GM12878 (cell line): Measurements from ENCODE around the gene RNF121. TPM values are rescaled to one million over a fixed set of nuclear protein-coding genes. Genes with fewer than 3 reads are reported as not detected.
"Not testable (repeated sequence)": the region's sequence is repeated elsewhere in the genome, so short reads cannot be mapped to it uniquely, and the experiment has no call there.

Experiments used
- ATAC-seq: fragments of 200-7000 bp; cut with Tn5 transposase; 3 replicates; pipeline ENCODE4 v1.9.1; 2020; ENCODE audit warnings: mild to moderate bottlenecking, moderate library complexity
- BruUV-seq: library from RNA; stranded (reverse); fragments of 400-500 nt; replicated peaks from 2 replicates; lab custom pipeline; 2021; lab: Mats Ljungman, UMichigan
- CTCF ChIA-PET: fragments of 300-600 bp; sonication (Branson Sonifier 250); formaldehyde crosslinking; extraction: SDS; loops from one replicate; lab custom pipeline; 2021; ENCODE audit warnings: inconsistent platforms; lab: Yijun Ruan, JAX
- POLR2A ChIA-PET: fragments of 350-600 bp; formaldehyde crosslinking; extraction: SDS; loops from one replicate; lab custom pipeline; 2021; ENCODE audit warnings: inconsistent platforms; lab: Charles Lee
- RAD21 ChIA-PET: fragments of 300-600 bp; sonication (Branson Sonifier 250); formaldehyde crosslinking; loops from one replicate; lab custom pipeline; 2023; ENCODE audit warnings: antibody characterized with exemption; ENCODE audit not compliant: unreplicated experiment; lab: Charles Lee
- SMC1A ChIA-PET: fragments of 300-600 bp; sonication (Branson Sonifier 250); formaldehyde crosslinking; loops from one replicate; lab custom pipeline; 2023; ENCODE audit not compliant: unreplicated experiment, uncharacterized antibody; lab: Charles Lee
- DNase-seq: peaks from one replicate; pipeline ENCODE4 v3.0.0-alpha.2; 2011; ENCODE audit warnings: low read depth, low spot score
- FAIRE-seq: peaks from 3 replicates; lab custom pipeline; 2011; peaks lifted over from hg19 to GRCh38; lab: Jason Lieb, UNC
- H2AFZ ChIP-seq: 2 replicates; pipeline ENCODE4 v1.6.0; 2011; ENCODE audit warnings: low read depth, low read length, control low read depth; ENCODE audit not compliant: control insufficient read depth
- H3K27ac ChIP-seq: 2 replicates; pipeline ENCODE4 v1.5.1; 2011; ENCODE audit warnings: control low read depth; ENCODE audit not compliant: control insufficient read depth, insufficient read depth
- H3K27me3 ChIP-seq, 2 experiments: replicated peaks in 1 of 2; 2 replicates each; pipeline versions ENCODE4 v1.6.0 to v1.6.1; 2011; ENCODE audit warnings: low read length in 1 of 2; ENCODE audit not compliant: control insufficient read depth in 2 of 2, insufficient read depth in 2 of 2
- H3K36me3 ChIP-seq, 2 experiments: 2 replicates each; pipeline ENCODE4 v1.5.1; 2011; ENCODE audit warnings: low read length in 1 of 2; ENCODE audit not compliant: control insufficient read depth in 2 of 2, insufficient read depth in 2 of 2
- H3K4me1 ChIP-seq: 2 replicates; pipeline ENCODE4 v1.6.1; 2011; ENCODE audit warnings: mild to moderate bottlenecking, low read length, moderate library complexity, mixed read lengths; ENCODE audit not compliant: control insufficient read depth, insufficient read depth
- H3K4me2 ChIP-seq: 2 replicates; pipeline ENCODE4 v1.6.0; 2011; ENCODE audit warnings: control low read depth; ENCODE audit not compliant: control insufficient read depth, insufficient read depth
- H3K4me3 ChIP-seq: fragments of 200-600 bp; sonication (generic); 2 replicates; pipeline ENCODE4 v1.5.1; 2016
- H3K79me2 ChIP-seq: 2 replicates; pipeline ENCODE4 v1.6.0; 2011; ENCODE audit warnings: low read length; ENCODE audit not compliant: control insufficient read depth, insufficient read depth
- H3K9ac ChIP-seq: 2 replicates; pipeline ENCODE4 v1.8.0; 2011; ENCODE audit warnings: low read length, control low read depth, mixed read lengths; ENCODE audit not compliant: control insufficient read depth, insufficient read depth
- H3K9me3 ChIP-seq: replicated peaks from 3 replicates; pipeline ENCODE4 v1.5.1; 2011; ENCODE audit warnings: mild to moderate bottlenecking, low read length; ENCODE audit not compliant: control insufficient read depth, insufficient read depth
- H4K20me1 ChIP-seq: 2 replicates; pipeline ENCODE4 v1.6.0; 2011; ENCODE audit not compliant: control insufficient read depth, insufficient read depth
- WGBS: methylation state at CpG from one replicate; pipeline ENCODE4 v1.1.6; 2016; ENCODE audit warnings: low lambda C conversion rate; ENCODE audit not compliant: insufficient replicate concordance, insufficient coverage; ENCODE audit errors: missing lambda C conversion rate; 5-methylcytosine and 5-hydroxymethylcytosine counted together
- in situ Hi-C: fragments of 300-500 bp; cut with MboI; formaldehyde crosslinking; loops from 9 replicates; pipeline ENCODE4 v1.14.3; 2018; ENCODE audit warnings: mixed read lengths
- intact Hi-C: fragments of 100-400 bp; cut with micrococcal nuclease; formaldehyde crosslinking; loops from one replicate; pipeline ENCODE4 v1.14.2; 2022; ENCODE audit not compliant: unreplicated experiment
- polyA plus RNA-seq, 11 experiments: library from polyadenylated mRNA; depleted of rRNA in 4 of 11; unstranded in 6 of 11; stranded (reverse) in 5 of 11; fragments of >200 nt; fragmentation: Nextera tagmentation in 4 of 11; fragmentation: Illumina TruSeq in 1 of 11; extraction: Ambion mirVana in 4 of 11; extraction: Trizol in 1 of 11; gene quantifications; 1 replicate in 1 of 11; 2 replicates in 10 of 11; pipeline versions ENCODE4 v1.2.1 to v1.2.3, GENCODE V29; 2011 to 2016; ENCODE audit warnings: inconsistent platforms in 2 of 11, missing spikeins in 2 of 11, low read depth in 1 of 11
- total RNA-seq, 4 experiments: library from RNA; depleted of rRNA in 3 of 4; stranded (reverse); fragments of >200 nt in 3 of 4; fragmentation: Illumina TruSeq in 1 of 4; extraction: Trizol in 1 of 4; gene quantifications; 2 replicates each; pipeline versions ENCODE4 v1.2.1 to v1.2.3, GENCODE V29; 2013 to 2021
- TF ChIP-seq, protein P1 (sequence below): fragments of 450-650 bp; conservative IDR thresholded peaks from 2 replicates; pipeline ENCODE4 v1.6.1; 2017; ENCODE audit warnings: mild to moderate bottlenecking, moderate library complexity

The RNF121 gene
- total and polyA plus RNA-seq, 10 of the 15 experiments (the other 5 are each of a cell fraction or from before 2014, with no cell fraction given) = 8.6 to 73.7 (median 32.7) TPM

GRCh38 chr11:71908218-71908617, 20.6 kb upstream of the RNF121 start (continued):
- TF ChIP-seq, protein P1, sequence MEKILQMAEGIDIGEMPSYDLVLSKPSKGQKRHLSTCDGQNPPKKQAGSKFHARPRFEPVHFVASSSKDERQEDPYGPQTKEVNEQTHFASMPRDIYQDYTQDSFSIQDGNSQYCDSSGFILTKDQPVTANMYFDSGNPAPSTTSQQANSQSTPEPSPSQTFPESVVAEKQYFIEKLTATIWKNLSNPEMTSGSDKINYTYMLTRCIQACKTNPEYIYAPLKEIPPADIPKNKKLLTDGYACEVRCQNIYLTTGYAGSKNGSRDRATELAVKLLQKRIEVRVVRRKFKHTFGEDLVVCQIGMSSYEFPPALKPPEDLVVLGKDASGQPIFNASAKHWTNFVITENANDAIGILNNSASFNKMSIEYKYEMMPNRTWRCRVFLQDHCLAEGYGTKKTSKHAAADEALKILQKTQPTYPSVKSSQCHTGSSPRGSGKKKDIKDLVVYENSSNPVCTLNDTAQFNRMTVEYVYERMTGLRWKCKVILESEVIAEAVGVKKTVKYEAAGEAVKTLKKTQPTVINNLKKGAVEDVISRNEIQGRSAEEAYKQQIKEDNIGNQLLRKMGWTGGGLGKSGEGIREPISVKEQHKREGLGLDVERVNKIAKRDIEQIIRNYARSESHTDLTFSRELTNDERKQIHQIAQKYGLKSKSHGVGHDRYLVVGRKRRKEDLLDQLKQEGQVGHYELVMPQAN = no peak

- H2AFZ ChIP-seq, ATAC-seq, H3K4me2 ChIP-seq, H3K27me3 ChIP-seq, H3K79me2 ChIP-seq, H3K4me1 ChIP-seq, H4K20me1 ChIP-seq, DNase-seq, H3K4me3 ChIP-seq, BruUV-seq, POLR2A ChIA-PET, FAIRE-seq, H3K27ac ChIP-seq, H3K9me3 ChIP-seq, H3K9ac ChIP-seq, H3K36me3 ChIP-seq, RAD21 ChIA-PET, intact Hi-C loops, in situ Hi-C loops, SMC1A ChIA-PET: not testable (repeated sequence)
- WGBS = 100% methylated on average over 5 of the region's 5 CpGs
- CTCF ChIA-PET = interaction anchor here (1.3 to 1.8 kb wide), 3 partner anchors 22 to 110 kb away, joined by 4 to 7 read pairs (median 4); no protein-coding TSS in a partner anchor
These were observed 18.1 kb upstream of the RNF121 start for GRCh38 chr11:71910775-71911174.
